HG03521 (cell line): ENCODE results near the gene DCTN2.

Experiments used
- ATAC-seq: cut with Tn5 transposase; IDR thresholded peaks from one replicate; pipeline ENCODE4 v1.9.1; 2021; ENCODE audit warnings: mild to moderate bottlenecking, moderate library complexity; ENCODE audit not compliant: unreplicated experiment

The DCTN2 gene

GRCh38 chr12:57550641-57551549 is 3.9 kb upstream of the DCTN2 start:
- ATAC-seq, result no peak

DNA sequence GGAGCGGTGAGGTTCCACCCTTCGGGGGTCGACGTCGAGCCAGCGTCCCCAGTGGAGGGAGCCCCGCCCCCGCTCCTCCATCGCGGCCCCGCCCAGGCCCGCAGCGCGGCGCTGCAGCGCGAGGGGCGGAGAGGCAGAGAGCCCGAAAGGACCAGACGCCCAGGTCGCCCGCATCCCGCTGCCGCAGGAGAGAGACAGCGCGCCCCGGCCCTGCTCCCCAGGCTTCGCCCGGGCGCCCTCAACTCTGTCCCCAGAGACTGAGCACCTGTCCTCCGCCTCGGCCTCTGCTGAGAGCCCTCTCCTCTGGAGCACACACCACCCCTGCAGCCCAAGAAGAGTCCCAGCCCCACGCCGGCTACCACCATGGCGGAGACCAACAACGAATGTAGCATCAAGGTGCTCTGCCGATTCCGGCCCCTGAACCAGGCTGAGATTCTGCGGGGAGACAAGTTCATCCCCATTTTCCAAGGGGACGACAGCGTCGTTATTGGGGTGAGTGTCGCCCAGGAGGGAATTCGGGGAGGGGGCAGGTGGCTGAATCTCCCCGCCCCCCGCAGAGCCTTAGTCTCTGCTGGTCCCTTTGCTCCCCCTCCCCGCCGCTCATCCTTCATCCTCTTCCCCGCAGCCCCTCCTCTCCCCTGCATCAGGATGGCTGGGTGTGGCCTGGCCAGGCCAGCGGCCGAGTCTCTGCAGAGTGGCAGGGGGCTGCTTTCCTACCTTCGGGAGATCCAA is 3.1 kb upstream of the DCTN2 start, which contains the start of gene KIF5A:
Gene KIF5A (plus strand): TSS at position 136 of the 732 bp plus-strand sequence. CDS start 228 bp downstream, at position 364.
- no peak for ATAC-seq

DNA sequence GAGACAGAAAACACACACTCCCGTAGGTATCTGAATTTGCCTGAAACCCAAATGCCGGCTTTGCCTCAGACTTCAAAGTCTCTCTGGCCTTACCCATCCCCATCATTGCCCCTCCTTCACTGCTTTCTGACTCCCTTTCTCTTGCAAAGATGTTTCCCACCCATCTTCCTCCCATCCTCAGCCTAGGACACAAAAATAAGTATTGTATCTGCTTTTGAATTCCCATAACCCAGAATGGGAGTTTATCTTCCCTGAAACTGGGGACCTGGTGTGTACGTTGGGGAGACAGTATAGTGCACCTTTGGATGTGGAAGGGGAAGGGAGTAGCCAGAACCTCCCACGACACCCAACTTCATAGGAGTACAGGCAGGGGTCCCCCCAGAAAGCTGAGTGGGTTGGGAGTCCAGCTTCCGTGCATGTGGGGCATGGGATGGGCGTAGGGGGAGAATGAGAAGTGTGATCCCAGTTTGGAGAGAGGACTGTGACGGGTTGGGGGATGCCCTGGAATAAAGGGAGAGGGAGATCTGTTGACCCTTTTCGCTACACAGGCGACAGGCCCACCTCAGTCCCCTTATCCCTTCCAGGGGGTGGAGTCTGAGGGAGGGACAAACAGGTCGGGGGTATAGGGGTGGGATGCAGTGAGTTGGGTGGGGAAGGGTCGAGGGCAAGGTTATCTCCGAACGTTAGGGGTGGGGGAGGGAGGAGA is 2.4 kb upstream of the DCTN2 start:
- ATAC-seq, result no peak

- no peak for ATAC-seq
These were observed 1.5 kb upstream of the DCTN2 start for GRCh38 chr12:57548488-57548887.

DNA sequence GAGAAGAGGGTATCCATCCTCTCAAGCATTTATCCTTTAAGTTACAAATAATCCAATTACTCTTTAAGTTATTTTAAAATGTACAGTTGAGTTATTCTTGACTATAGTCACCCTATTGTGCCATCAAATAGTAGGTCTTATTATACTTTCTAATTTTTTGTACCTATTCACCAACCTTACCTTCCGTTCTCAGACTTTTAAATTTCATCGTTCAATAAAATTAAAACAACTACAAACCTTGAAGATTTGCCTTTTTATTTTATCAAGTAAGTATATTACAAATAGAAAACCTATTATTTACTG is 972 bp upstream of the DCTN2 start:
- ATAC-seq, result no peak

DNA sequence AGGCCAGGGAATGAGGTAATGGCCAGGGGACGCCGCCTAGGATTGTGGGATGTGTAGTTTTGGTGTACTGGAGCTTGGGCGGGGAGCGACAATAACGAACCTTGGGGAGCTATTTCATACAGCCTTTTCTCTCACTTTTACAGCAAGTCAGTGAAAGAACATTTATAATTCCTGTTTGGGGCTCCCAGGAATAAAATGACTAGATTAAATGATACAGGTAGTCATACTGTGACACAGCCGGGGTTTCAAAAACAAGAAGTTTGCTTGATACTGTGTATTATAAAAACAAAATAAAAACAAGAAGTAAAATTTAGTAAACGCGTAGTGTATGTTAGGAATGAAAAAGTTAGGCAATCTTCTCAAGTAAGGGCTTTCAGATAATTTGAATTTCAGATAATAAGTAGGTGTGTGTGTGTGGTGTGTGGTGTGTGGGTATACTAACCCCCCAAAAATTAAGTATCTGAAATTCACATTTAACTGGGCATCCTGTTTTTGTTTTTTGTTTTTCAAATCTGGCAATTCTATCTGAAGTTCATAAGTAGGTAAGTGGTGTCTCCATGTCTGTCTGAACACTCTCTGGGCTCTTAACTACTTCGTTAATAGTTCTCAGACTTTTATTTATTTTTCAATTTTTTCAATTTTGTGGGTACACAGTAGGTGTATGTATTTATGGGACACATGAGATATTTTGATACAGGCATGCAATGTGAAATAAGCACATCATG is 458 bp upstream of the DCTN2 start:
- ATAC-seq, result no peak

DNA sequence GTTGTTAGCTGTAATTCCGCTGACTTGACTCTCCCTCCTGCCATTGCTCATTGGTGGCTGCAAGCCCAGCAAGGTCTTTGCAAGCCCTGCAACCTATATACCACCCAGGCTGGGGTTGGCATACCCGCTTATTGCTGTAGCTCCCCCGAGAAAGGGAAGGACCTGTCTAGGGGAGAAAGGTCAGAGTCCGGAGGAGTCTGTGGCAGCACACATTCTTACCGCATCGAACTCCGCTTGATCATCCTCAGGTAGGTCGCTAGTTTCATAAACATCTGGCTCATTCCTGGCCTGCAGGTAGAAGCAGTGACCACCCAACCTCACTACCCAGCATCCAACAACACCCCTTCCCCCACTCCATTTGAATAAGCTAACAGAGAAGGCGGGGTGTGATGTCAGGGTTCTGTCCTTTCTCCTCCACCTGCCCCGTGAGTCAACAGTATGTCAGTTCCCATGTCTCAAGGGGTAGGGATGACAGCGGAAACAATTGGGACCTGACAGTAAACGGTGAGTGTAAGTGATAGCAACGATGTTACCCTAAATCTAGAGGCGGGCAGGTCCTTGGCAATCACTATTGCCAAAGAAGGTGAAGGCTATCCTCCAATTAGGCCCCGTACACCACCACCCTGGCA is 1.1 kb downstream of the DCTN2 start:
- no peak for ATAC-seq

DNA sequence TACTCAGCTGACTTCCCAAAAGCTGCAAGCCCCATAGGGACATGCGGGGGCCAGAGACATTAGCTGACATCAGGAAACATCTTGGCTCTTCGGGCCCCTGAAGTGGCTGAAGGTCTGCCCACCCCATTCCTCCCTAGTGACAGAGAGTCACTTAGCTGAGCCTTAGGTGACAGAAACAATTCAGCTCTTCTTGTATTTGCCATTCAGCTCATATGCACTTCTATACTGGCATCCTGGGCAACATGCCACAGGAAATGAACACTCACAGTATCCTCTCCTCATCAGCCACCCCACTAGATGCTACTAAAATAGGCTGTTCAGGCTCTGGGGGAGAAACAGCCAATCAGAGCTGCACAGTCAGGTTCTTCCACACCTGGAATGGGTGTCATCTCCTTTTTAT is 3.4 kb downstream of the DCTN2 start:
- no peak for ATAC-seq

GRCh38 chr12:57541717-57542116 is 5.3 kb downstream of the DCTN2 start:
- no peak for ATAC-seq

GRCh38 chr12:57541001-57541400 is 6.0 kb downstream of the DCTN2 start:
- no peak for ATAC-seq

DNA sequence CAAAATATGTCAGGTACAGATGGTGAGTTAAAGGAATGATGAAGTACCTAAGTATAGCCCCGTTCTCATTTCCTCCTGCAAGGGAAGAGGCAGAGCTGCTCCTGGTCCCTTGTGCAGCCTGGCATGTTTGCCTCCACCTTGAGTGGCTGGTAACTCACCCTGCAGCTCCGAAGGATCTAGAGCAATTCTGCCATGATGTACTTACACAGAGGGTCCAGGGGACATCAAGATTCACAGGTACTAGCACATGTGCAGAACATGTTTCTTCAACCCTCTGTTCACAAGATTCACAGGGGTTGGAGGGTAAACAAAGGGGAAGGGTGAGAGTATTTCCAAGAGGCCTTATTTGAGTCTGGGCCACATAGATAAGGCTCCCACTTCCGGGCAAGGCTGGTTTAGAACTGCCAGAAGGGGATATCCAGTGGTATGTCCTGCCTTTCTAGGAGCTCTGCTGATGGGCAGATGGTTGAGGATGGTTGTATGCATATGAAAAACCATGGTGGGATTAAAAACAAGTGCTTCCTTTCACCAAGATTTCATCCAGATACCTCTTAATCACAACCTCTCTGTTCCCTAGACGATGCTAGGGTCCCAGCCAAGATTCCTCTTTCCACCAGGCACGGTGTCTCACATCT is 7.7 kb downstream of the DCTN2 start:
- no peak for ATAC-seq

DNA sequence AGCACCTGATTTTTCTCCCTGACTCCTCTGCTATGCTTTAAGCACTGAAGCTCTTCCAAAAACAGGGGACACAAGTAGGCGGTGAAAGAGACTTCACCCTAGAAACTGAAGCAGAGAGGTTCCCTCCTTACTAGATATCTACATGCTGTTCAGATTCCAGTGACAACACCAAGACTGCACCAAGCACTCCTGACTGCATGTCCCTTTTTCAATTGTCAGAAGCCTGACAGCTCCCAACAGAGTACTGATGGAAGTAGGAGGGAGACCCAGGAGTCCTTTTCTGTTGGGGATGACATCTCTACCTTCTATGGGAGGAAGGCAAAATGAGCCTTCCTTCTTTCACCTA is 10.4 kb downstream of the DCTN2 start:
- ATAC-seq, result no peak

GRCh38 chr12:57535764-57536596 is 11.0 kb downstream of the DCTN2 start:
- ATAC-seq, result no peak

- ATAC-seq, result no peak
These were observed 11.9 kb downstream of the DCTN2 start for GRCh38 chr12:57534991-57535543.

GRCh38 chr12:57534250-57534649 is 12.7 kb downstream of the DCTN2 start:
- ATAC-seq, result no peak

DNA sequence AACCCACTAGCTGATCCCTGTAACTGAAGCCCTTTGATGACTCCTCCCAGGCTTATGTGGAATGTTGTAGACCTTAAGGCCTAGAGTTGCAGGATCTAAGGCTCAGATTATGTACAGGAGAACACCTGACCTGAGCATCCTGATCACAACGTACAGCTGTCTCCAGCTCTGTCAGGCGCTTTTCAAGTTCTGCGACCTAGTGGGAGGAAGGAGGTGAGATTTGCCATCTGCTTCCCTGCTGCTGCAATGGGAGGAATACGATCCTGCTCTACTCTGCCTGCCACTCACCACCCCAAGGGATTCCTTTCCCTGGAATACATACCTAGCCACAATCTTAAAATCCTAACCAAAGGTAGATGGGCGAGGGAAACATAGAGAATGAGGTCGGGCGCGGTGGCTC is 13.9 kb downstream of the DCTN2 start:
- no peak for ATAC-seq

- ATAC-seq, result no peak
These were observed 15.2 kb downstream of the DCTN2 start for GRCh38 chr12:57531836-57532235.

DNA sequence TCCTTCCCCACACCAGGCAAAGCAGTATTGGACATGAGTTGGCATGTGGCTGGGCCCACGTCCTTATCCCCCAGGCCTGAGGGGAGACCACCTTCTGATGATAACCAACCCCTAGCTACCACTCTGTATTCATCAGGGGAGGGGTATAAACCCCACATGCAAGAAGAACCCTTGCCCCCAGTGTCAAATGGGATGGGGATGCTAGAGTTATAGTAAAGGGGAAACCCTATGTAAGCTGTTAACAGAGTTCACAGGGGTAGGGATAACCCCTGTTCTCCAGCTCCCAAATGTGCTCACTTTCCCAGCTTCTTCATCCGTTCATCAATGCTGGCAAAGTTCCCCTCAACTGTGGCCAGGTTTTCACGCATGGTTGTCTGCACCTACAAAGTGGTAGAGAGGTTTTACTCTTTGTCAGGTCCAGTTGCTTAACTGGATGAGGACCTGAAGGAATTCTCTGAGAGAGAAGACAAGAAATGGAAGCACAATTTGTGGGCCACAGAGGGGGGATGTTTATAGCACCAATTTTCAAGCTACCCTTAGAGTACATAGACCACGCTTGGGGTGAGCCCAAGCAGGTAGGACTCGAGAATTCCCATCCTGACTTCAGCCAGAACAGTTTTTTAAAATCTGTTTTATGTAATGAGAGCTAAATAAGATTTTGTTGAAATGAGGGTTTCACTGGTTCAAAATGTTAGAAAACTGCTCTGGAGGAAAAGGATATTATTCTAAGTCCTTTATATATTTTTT is 16.4 kb downstream of the DCTN2 start:
- ATAC-seq, result no peak
